ENCODE data around the gene EXOSC10. TPM values are rescaled to one million over a fixed set of nuclear protein-coding genes. Genes with fewer than 3 reads are reported as not detected.
"Not testable (repeated sequence)": the region's sequence is repeated elsewhere in the genome, so short reads cannot be mapped to it uniquely, and the experiment has no call there.

Gene EXOSC10
- polyA plus RNA-seq, 1 of the 3 experiments (the other 2 are of a cell fraction): 62.5 TPM

DNA sequence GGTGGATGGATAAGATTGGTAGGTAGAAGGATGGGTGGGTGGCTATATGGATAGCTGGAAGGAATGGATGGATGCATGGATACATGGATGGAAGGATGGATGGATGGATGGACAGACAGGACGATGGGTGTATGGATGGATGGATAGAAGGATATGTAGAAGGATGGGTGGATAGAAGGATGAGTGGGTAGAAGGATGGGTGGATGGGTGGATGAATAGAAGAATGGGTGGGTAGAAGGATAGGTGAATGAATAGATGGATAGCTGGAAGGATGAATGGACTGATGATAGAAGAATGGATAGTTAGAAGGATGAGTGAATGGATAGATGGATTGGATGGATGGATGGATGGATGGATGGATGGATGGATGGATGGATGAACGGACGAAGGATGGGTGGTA, 57.6 kb downstream of the EXOSC10 start (continued):
- TF ChIP-seq, protein P1, sequence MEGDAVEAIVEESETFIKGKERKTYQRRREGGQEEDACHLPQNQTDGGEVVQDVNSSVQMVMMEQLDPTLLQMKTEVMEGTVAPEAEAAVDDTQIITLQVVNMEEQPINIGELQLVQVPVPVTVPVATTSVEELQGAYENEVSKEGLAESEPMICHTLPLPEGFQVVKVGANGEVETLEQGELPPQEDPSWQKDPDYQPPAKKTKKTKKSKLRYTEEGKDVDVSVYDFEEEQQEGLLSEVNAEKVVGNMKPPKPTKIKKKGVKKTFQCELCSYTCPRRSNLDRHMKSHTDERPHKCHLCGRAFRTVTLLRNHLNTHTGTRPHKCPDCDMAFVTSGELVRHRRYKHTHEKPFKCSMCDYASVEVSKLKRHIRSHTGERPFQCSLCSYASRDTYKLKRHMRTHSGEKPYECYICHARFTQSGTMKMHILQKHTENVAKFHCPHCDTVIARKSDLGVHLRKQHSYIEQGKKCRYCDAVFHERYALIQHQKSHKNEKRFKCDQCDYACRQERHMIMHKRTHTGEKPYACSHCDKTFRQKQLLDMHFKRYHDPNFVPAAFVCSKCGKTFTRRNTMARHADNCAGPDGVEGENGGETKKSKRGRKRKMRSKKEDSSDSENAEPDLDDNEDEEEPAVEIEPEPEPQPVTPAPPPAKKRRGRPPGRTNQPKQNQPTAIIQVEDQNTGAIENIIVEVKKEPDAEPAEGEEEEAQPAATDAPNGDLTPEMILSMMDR (IDR thresholded peaks at IDR 0.05): no peak
- no peak for TF ChIP-seq TEAD4 (IDR thresholded peaks at IDR 0.05; ENCODE audit: borderline replicate concordance, insufficient read depth)
- no peak for TF ChIP-seq SMC3 (IDR thresholded peaks at IDR 0.05; ENCODE audit: low read depth, low read length)
- TF ChIP-seq MXI1 (IDR thresholded peaks at IDR 0.05; ENCODE audit: low read depth, low read length): no peak
- TF ChIP-seq, protein P2, sequence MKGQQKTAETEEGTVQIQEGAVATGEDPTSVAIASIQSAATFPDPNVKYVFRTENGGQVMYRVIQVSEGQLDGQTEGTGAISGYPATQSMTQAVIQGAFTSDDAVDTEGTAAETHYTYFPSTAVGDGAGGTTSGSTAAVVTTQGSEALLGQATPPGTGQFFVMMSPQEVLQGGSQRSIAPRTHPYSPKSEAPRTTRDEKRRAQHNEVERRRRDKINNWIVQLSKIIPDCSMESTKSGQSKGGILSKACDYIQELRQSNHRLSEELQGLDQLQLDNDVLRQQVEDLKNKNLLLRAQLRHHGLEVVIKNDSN (IDR thresholded peaks at IDR 0.05; ENCODE audit: borderline replicate concordance, low read depth): no peak
- TF ChIP-seq GABPA (IDR thresholded peaks at IDR 0.05; ENCODE audit: low read depth): no peak
- TF ChIP-seq RXRA (IDR thresholded peaks at IDR 0.05; ENCODE audit: borderline replicate concordance, low read depth): no peak
- TF ChIP-seq, protein P3, sequence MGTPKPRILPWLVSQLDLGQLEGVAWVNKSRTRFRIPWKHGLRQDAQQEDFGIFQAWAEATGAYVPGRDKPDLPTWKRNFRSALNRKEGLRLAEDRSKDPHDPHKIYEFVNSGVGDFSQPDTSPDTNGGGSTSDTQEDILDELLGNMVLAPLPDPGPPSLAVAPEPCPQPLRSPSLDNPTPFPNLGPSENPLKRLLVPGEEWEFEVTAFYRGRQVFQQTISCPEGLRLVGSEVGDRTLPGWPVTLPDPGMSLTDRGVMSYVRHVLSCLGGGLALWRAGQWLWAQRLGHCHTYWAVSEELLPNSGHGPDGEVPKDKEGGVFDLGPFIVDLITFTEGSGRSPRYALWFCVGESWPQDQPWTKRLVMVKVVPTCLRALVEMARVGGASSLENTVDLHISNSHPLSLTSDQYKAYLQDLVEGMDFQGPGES (IDR thresholded peaks at IDR 0.05; ENCODE audit: low read depth, low read length): no peak
- no peak for TF ChIP-seq TCF12 (IDR thresholded peaks at IDR 0.05)

DNA sequence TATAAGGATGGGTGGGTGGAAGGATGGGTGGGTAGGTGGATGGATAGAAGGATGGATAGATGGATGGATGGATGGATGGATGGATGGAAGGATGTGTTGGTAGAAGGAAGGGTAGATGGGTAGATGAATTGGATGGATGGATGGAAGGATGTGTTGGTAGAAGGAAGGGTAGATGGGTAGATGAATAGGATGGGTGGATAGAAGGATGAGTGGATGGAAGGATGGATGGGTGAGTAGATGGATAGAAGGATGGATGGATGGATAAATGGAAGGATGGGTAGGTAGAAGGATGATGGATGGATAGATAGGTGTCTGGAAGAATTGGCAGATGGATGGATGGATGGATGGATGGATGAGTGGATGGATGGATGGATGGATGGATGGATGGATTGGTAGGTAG, 58.6 kb downstream of the EXOSC10 start:
- Histone ChIP-seq H3K4me2 (no peak overlapping the region), H3F3A (replicated peaks; ENCODE audit: insufficient read depth) (no peaks in the 10 kb centered on the region), H3K9me3 (no peaks in the 10 kb centered on the region), H3K36me3 (replicated peaks in 1 of 2; ENCODE audit: control insufficient read depth in 1 of 2, insufficient read depth in 2 of 2, low read length in 1 of 2) (no peaks in the 10 kb centered on the region), H3K27ac (ENCODE audit: low read depth in 2 of 2, low read length in 1 of 2) (no peak overlapping the region), H3K27me3 (ENCODE audit: insufficient read depth) (no peaks in the 10 kb centered on the region), H3K4me3 (ENCODE audit: low read depth in 2 of 2, low read length in 1 of 2) (no peak overlapping the region), H3K79me2 (ENCODE audit: insufficient read depth) (no peaks in the 10 kb centered on the region), H3K9ac (no peak overlapping the region), H2AFZ (ENCODE audit: low read depth) (no peak overlapping the region), H4K20me1 (ENCODE audit: insufficient read depth) (no peaks in the 10 kb centered on the region), H3K9me2 (no peaks in the 10 kb centered on the region), H3K4me1 (ENCODE audit: control insufficient read depth in 1 of 2, insufficient read depth in 2 of 2, low read depth in 1 of 2, low read length in 1 of 2) (no peaks in the 10 kb centered on the region)
- DNase-seq: no peak
- TF ChIP-seq FOXM1 (IDR thresholded peaks at IDR 0.05; ENCODE audit: low read depth): no peak
- POLR2A ChIA-PET: no interaction called here
- CTCF ChIA-PET: interaction anchor here (0.9 to 1.7 kb wide), 3 partner anchors 16 to 679 kb away, joined by 3 to 4 read pairs (median 3); no protein-coding TSS in a partner anchor

DNA sequence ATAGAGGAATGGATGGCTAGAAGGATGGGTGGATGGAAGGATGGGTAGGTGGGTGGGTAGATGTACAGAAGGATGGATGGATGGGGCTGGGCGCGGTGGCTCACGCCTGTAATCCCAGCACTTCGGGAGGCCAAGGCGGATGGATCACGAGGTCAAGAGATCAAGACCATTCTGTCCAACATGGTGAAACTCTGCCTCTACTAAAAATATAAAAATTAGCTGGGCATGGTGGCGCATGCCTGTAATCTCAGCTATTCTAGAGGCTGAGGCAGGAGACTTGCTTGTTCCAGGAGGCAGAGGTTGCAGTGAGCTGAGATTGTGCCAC, 59.6 kb downstream of the EXOSC10 start:
- H3K4me2 ChIP-seq; H4K20me1 ChIP-seq (ENCODE audit: insufficient read depth); H3K79me2 ChIP-seq (ENCODE audit: insufficient read depth); H3K27ac ChIP-seq (ENCODE audit: low read depth in 2 of 2, low read length in 1 of 2); H3K4me1 ChIP-seq (ENCODE audit: control insufficient read depth in 1 of 2, insufficient read depth in 2 of 2, low read depth in 1 of 2, low read length in 1 of 2); H3F3A ChIP-seq (replicated peaks; ENCODE audit: insufficient read depth); POLR2A ChIA-PET; H3K27me3 ChIP-seq (ENCODE audit: insufficient read depth); H3K9me3 ChIP-seq; H3K9me2 ChIP-seq; H3K36me3 ChIP-seq (replicated peaks in 1 of 2; ENCODE audit: control insufficient read depth in 1 of 2, insufficient read depth in 2 of 2, low read length in 1 of 2); H3K9ac ChIP-seq; DNase-seq; H3K4me3 ChIP-seq (ENCODE audit: low read depth in 2 of 2, low read length in 1 of 2); H2AFZ ChIP-seq (ENCODE audit: low read depth): not testable (repeated sequence)
- CTCF ChIA-PET: interaction anchor here (1.2 to 3.7 kb wide), 3 partner anchors 10 to 680 kb away, joined by 3 to 118 read pairs (median 4); partner anchors contain the start of gene MASP2
- WGBS (ENCODE audit: low lambda C conversion rate): 74% methylated on average over 7 of the region's 7 CpGs
